B cell (primary cell): ENCODE measurements around the gene CABLES1. TPM values are rescaled to one million over a fixed set of nuclear protein-coding genes. Genes with fewer than 3 reads are reported as not detected.

ENCODE experiments used
- ATAC-seq: fragments of 200-7000 bp; cut with Tn5 transposase; one replicate; pipeline ENCODE4 v1.10.0; 2021; ENCODE audit warnings: low read depth, mild to moderate bottlenecking, moderate number of reproducible peaks, moderate library complexity
- CTCF ChIA-PET: fragments of 350-600 bp; sonication (Branson Sonifier 250); formaldehyde crosslinking; loops from one replicate; lab custom pipeline; 2021; ENCODE audit warnings: antibody characterized with exemption, inconsistent platforms; lab: Charles Lee
- POLR2A ChIA-PET: fragments of 350-600 bp; sonication (Branson Sonifier 250); formaldehyde crosslinking; loops from one replicate; lab custom pipeline; 2021; ENCODE audit warnings: antibody characterized with exemption; lab: Charles Lee
- DNase-seq: peaks from one replicate; pipeline ENCODE4 v3.0.0; 2013
- H2AFZ ChIP-seq: 2 replicates; pipeline ENCODE4 v1.6.1; 2012; ENCODE audit warnings: mild to moderate bottlenecking, low read depth, low read length; ENCODE audit not compliant: insufficient read depth, poor library complexity, severe bottlenecking
- H3K27ac ChIP-seq, 2 donors: 1 replicate in 1 of 2; 2 replicates in 1 of 2; pipeline ENCODE4 v1.5.1; 2012 to 2013; ENCODE audit warnings: low read length in 2 of 2, mild to moderate bottlenecking in 2 of 2, moderate library complexity in 1 of 2
- H3K27me3 ChIP-seq, 4 experiments: fragments of 200-600 bp in 1 of 4; sonication (generic) in 1 of 4; replicated peaks in 1 of 4; 1 replicate in 2 of 4; 2 replicates in 2 of 4; pipeline versions ENCODE4 v1.6.1 to v1.7.0; 2013 to 2016; ENCODE audit warnings: low read length in 3 of 4, mild to moderate bottlenecking in 2 of 4, mixed read lengths in 1 of 4, moderate library complexity in 1 of 4; ENCODE audit not compliant: insufficient read depth in 4 of 4, control insufficient read depth in 3 of 4; ENCODE audit errors: control extremely low read depth in 1 of 4
- H3K36me3 ChIP-seq, 2 experiments: replicated peaks in 1 of 2; 1 replicate in 1 of 2; 2 replicates in 1 of 2; pipeline versions ENCODE4 v1.6.1 to v1.7.1; 2013; ENCODE audit warnings: low read length in 1 of 2; ENCODE audit not compliant: insufficient read depth in 2 of 2, control insufficient read depth in 1 of 2; ENCODE audit errors: control extremely low read depth in 1 of 2, extremely low read depth in 1 of 2
- H3K4me1 ChIP-seq, 2 donors: fragments of 200-600 bp in 1 of 2; sonication (generic) in 1 of 2; 1 replicate in 1 of 2; 2 replicates in 1 of 2; pipeline versions ENCODE4 v1.5.1 to v1.6.1; 2013 to 2017; ENCODE audit warnings: low read length in 2 of 2; ENCODE audit not compliant: control insufficient read depth in 2 of 2, insufficient read depth in 2 of 2
- H3K4me2 ChIP-seq: replicated peaks from 2 replicates; pipeline ENCODE3; 2012; ENCODE audit warnings: mild to moderate bottlenecking, low read depth, low read length; ENCODE audit not compliant: poor library complexity, severe bottlenecking
- H3K4me3 ChIP-seq, 5 experiments: fragments of 200-600 bp in 1 of 5; sonication (generic) in 1 of 5; 1 replicate in 3 of 5; 2 replicates in 2 of 5; pipeline versions ENCODE4 v1.5.1 to v1.7.0; 2011 to 2016; ENCODE audit warnings: low read length in 4 of 5, mild to moderate bottlenecking in 4 of 5, low read depth in 2 of 5, control low read depth in 1 of 5, moderate library complexity in 1 of 5; ENCODE audit not compliant: insufficient read depth in 1 of 5; ENCODE audit errors: control extremely low read depth in 1 of 5, extremely low read depth in 1 of 5
- H3K79me2 ChIP-seq: fragments of 200-600 bp; sonication (generic); one replicate; pipeline ENCODE4 v1.6.0; 2016; ENCODE audit warnings: low read length; ENCODE audit not compliant: control insufficient read depth, insufficient read depth
- H3K9ac ChIP-seq: fragments of 200-600 bp; sonication (generic); 2 replicates; pipeline ENCODE4 v1.6.1; 2017; ENCODE audit warnings: mild to moderate bottlenecking, low read length, moderate library complexity
- H3K9me3 ChIP-seq, 3 donors: one replicate each; pipeline versions ENCODE4 v1.6.1 to v1.7.1; 2013; ENCODE audit warnings: low read length in 2 of 3; ENCODE audit not compliant: control insufficient read depth in 2 of 3, insufficient read depth in 1 of 3; ENCODE audit errors: control extremely low read depth in 1 of 3
- H4K20me1 ChIP-seq: 2 replicates; pipeline ENCODE4 v1.6.0; 2012; ENCODE audit warnings: mild to moderate bottlenecking, low read length; ENCODE audit not compliant: insufficient read depth, control insufficient read depth, poor library complexity, severe bottlenecking
- H3K27ac Mint-ChIP-seq: one replicate; pipeline ENCODE4 v1.8.0; 2021; ENCODE audit warnings: mixed read lengths
- H3K27me3 Mint-ChIP-seq: one replicate; pipeline ENCODE4 v1.8.0; 2021; ENCODE audit warnings: mixed read lengths
- H3K4me1 Mint-ChIP-seq: one replicate; pipeline ENCODE4 v1.8.0; 2021; ENCODE audit warnings: mixed read lengths
- H3K4me3 Mint-ChIP-seq: one replicate; pipeline ENCODE4 v1.8.0; 2021; ENCODE audit warnings: mixed read lengths
- H3K9me3 Mint-ChIP-seq: one replicate; pipeline ENCODE4 v1.8.0; 2022; ENCODE audit warnings: mixed read lengths; ENCODE audit not compliant: insufficient read depth
- EZH2 ChIP-seq: IDR thresholded peaks from 2 replicates; pipeline ENCODE4 v1.6.1; 2012; ENCODE audit warnings: borderline replicate concordance, low read depth, mild to moderate bottlenecking, moderate library complexity, low read length; ENCODE audit not compliant: insufficient read depth, poor library complexity, severe bottlenecking
- WGBS: methylation state at CpG from one replicate; pipeline ENCODE4 v1.1.5; 2013; ENCODE audit warnings: missing lambda C conversion rate; ENCODE audit not compliant: insufficient coverage; 5-methylcytosine and 5-hydroxymethylcytosine counted together
- intact Hi-C: fragments of 100-400 bp; cut with micrococcal nuclease; formaldehyde crosslinking; loops from one replicate; pipeline ENCODE4 v1.10.0; 2022
- polyA plus RNA-seq: library from polyadenylated mRNA; depleted of rRNA; stranded (reverse); fragments of >200 nt; gene quantifications from 2 replicates; pipeline ENCODE4 v1.2.3, GENCODE V29; 2012
- total RNA-seq, 2 donors: library from RNA; stranded (reverse); fragments of 120-200 nt in 1 of 2; gene quantifications; 1 replicate in 1 of 2; 2 replicates in 1 of 2; pipeline versions ENCODE4 v1.2.3 to v1.2.4, GENCODE V29; 2013 to 2022
- TF ChIP-seq, protein P1 (sequence below): fragments of 200-600 bp; IDR thresholded peaks from one replicate; pipeline ENCODE4 v1.8.0; 2022; ENCODE audit warnings: antibody characterized with exemption, mild to moderate bottlenecking

CABLES1 gene
- total and polyA plus RNA-seq, 2 donors (not counting 1 experiment from before 2014, with no cell fraction given) = 0.30 to 56.3 TPM

- Histone ChIP-seq H3K9ac (no peak overlapping the region), H3K9me3 (peaks cover 0 to 4% (median 0%) of the 10 kb centered on the region in 3 donors), H4K20me1 (no peaks in the 10 kb centered on the region), H3K4me3 (no peak overlapping the region), H3K36me3 (no peaks in the 10 kb centered on the region), H3K27me3 (peaks cover 0 to 10% (median 0%) of the 10 kb centered on the region in 4 experiments), H3K4me1 (peaks cover 43 to 53% of the 10 kb centered on the region in 2 donors), H3K79me2 (no peaks in the 10 kb centered on the region), H3K27ac (peak overlapping the region; percentile 47 to 61), H3K4me2 (peak overlapping the region; percentile 45), H2AFZ (no peak overlapping the region)
- CTCF ChIA-PET = interaction anchor here (1.2 to 4.2 kb wide), 8 partner anchors 10 to 297 kb away, joined by 3 to 20 read pairs (median 4); no protein-coding TSS in a partner anchor
- DNase-seq (no peak), ATAC-seq (no peak)
- no peak for TF ChIP-seq EZH2
- TF ChIP-seq, protein P1, sequence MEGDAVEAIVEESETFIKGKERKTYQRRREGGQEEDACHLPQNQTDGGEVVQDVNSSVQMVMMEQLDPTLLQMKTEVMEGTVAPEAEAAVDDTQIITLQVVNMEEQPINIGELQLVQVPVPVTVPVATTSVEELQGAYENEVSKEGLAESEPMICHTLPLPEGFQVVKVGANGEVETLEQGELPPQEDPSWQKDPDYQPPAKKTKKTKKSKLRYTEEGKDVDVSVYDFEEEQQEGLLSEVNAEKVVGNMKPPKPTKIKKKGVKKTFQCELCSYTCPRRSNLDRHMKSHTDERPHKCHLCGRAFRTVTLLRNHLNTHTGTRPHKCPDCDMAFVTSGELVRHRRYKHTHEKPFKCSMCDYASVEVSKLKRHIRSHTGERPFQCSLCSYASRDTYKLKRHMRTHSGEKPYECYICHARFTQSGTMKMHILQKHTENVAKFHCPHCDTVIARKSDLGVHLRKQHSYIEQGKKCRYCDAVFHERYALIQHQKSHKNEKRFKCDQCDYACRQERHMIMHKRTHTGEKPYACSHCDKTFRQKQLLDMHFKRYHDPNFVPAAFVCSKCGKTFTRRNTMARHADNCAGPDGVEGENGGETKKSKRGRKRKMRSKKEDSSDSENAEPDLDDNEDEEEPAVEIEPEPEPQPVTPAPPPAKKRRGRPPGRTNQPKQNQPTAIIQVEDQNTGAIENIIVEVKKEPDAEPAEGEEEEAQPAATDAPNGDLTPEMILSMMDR = no peak
- POLR2A ChIA-PET = interaction anchor here (1.1 to 1.5 kb wide), 4 partner anchors 10 to 93 kb away, joined by 3 to 13 read pairs (median 4); no protein-coding TSS in a partner anchor
- intact Hi-C loops = loop anchor here (2.0 kb wide), 1 partner anchor 33 kb away; no protein-coding TSS in a partner anchor
- H3K4me1 Mint-ChIP-seq = peaks cover 79% of the 10 kb centered on the region
- WGBS = no CpG with 5 or more reads among the region's 2 CpGs
- H3K27ac Mint-ChIP-seq = peak overlapping the region; percentile 88
- peak overlapping the region; percentile 83 for H3K4me3 Mint-ChIP-seq
- H3K9me3 Mint-ChIP-seq = no peaks in the 10 kb centered on the region
- H3K27me3 Mint-ChIP-seq = no peaks in the 10 kb centered on the region
Measured at GRCh38 chr18:23227726-23228070, 92.4 kb downstream of the CABLES1 start.
